Measurements from ENCODE around the gene FOXK2.

Gene FOXK2

GRCh38 chr17:82609655-82610054, 90.1 kb downstream of the FOXK2 start:
- DNase-seq (ENCODE audit: low read depth) = no peak

- DNase-seq (ENCODE audit: low read depth) = no peak
Observed at GRCh38 chr17:82611140-82612058, 91.9 kb downstream of the FOXK2 start.

- DNase-seq (ENCODE audit: low read depth) = no peak
Observed at GRCh38 chr17:82613283-82614094, 94.0 kb downstream of the FOXK2 start.

GRCh38 chr17:82614095-82614631, 94.6 kb downstream of the FOXK2 start:
- DNase-seq (ENCODE audit: low read depth) = no peak

- DNase-seq (ENCODE audit: low read depth) = no peak
Observed at GRCh38 chr17:82615084-82616020, 95.8 kb downstream of the FOXK2 start.

- DNase-seq (ENCODE audit: low read depth) = no peak
Observed at GRCh38 chr17:82616021-82616711, 96.6 kb downstream of the FOXK2 start.

- no peak for DNase-seq (ENCODE audit: low read depth)
Observed at GRCh38 chr17:82619211-82619610, 99.7 kb downstream of the FOXK2 start.

- DNase-seq (ENCODE audit: low read depth) = no peak
Observed at GRCh38 chr17:82619641-82620040, 100.1 kb downstream of the FOXK2 start.

- DNase-seq (ENCODE audit: low read depth) = no peak
Observed at GRCh38 chr17:82623707-82624106, 104.2 kb downstream of the FOXK2 start.

- no peak for DNase-seq (ENCODE audit: low read depth)
Observed at GRCh38 chr17:82627405-82627804, 107.9 kb downstream of the FOXK2 start.

- DNase-seq (ENCODE audit: low read depth) = no peak
Observed at GRCh38 chr17:82629748-82630147, 110.2 kb downstream of the FOXK2 start.

GRCh38 chr17:82630212-82630611, 110.7 kb downstream of the FOXK2 start:
- DNase-seq (ENCODE audit: low read depth) = no peak

GRCh38 chr17:82631544-82631943, 112.0 kb downstream of the FOXK2 start:
- no peak for DNase-seq (ENCODE audit: low read depth)

- DNase-seq (ENCODE audit: low read depth) = no peak
Observed at GRCh38 chr17:82632451-82632850, 112.9 kb downstream of the FOXK2 start.

GRCh38 chr17:82633343-82633742, 113.8 kb downstream of the FOXK2 start:
- no peak for DNase-seq (ENCODE audit: low read depth)

- DNase-seq (ENCODE audit: low read depth) = no peak
Observed at GRCh38 chr17:82636626-82637598, 117.4 kb downstream of the FOXK2 start.

GRCh38 chr17:82638183-82638773, 118.7 kb downstream of the FOXK2 start:
- DNase-seq (ENCODE audit: low read depth) = no peak

GRCh38 chr17:82639628-82640027, 120.1 kb downstream of the FOXK2 start:
- no peak for DNase-seq (ENCODE audit: low read depth)

GRCh38 chr17:82640036-82640435, 120.5 kb downstream of the FOXK2 start:
- no peak for DNase-seq (ENCODE audit: low read depth)
